Measurements from ENCODE around the gene PNLDC1. TPM values are rescaled to one million over a fixed set of nuclear protein-coding genes. Genes with fewer than 3 reads are reported as not detected.

The PNLDC1 gene
- total and polyA plus RNA-seq, 9 of the 15 experiments (the other 6 are each of a cell fraction or from before 2014, with no cell fraction given) = 0.12 TPM; not detected in 8

DNA sequence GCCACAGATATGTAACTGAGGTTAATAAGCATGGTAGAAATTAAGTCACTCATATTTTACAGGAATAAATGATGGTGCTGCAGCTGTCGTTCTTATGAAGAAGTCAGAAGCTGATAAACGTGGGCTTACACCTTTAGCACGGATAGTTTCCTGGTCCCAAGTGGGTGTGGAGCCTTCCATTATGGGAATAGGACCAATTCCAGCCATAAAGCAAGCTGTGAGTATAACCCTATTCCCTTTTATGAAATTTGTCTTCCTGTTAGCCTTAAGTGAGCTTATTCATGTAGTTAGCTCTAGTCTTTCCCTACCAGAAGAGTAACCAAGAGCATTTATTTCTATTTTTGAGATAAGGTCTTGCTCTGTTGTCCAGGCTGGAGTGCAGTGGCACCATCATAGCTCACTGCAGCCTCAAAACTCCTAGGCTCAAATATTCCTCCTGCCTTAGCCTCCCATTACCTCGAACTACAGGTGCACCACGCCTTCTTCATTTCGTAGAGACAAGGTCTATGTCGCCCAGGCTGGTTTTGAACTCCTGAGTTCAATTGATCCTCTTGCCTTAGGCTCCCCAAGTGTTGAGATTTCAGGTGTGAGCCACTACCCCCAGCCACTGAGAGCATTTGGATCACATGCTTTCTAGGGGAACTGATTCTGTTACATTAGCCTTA lies 22.7 kb upstream of the PNLDC1 start (continued):
- no peak for TF ChIP-seq HEY1 (CRISPR knock-in tag; IDR thresholded peaks at IDR 0.05; ENCODE audit: borderline replicate concordance)
- peak; percentile 74 for TF ChIP-seq SUPT5H (IDR thresholded peaks at IDR 0.05)
- TF ChIP-seq, protein P1, sequence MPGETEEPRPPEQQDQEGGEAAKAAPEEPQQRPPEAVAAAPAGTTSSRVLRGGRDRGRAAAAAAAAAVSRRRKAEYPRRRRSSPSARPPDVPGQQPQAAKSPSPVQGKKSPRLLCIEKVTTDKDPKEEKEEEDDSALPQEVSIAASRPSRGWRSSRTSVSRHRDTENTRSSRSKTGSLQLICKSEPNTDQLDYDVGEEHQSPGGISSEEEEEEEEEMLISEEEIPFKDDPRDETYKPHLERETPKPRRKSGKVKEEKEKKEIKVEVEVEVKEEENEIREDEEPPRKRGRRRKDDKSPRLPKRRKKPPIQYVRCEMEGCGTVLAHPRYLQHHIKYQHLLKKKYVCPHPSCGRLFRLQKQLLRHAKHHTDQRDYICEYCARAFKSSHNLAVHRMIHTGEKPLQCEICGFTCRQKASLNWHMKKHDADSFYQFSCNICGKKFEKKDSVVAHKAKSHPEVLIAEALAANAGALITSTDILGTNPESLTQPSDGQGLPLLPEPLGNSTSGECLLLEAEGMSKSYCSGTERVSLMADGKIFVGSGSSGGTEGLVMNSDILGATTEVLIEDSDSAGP (CRISPR knock-in tag; IDR thresholded peaks at IDR 0.05) = no peak
- TF ChIP-seq POLR2B (IDR thresholded peaks at IDR 0.05; ENCODE audit: low read depth, partially characterized antibody) = peak; percentile 65
- TF ChIP-seq HNRNPH1 (optimal IDR thresholded peaks at IDR 0.05; ENCODE audit: low read depth, low read length) = no peak
- TF ChIP-seq MYNN (IDR thresholded peaks at IDR 0.05) = peak; percentile 55; the same call in 1 of the 2 replicates
- no peak for TF ChIP-seq MYNN (CRISPR knock-in tag; IDR thresholded peaks at IDR 0.05)
- no peak for TF ChIP-seq HDAC1 (IDR thresholded peaks at IDR 0.05)
- TF ChIP-seq POLR2A (conservative IDR thresholded peaks at IDR 0.05) = peak; percentile 76
- no peak for TF ChIP-seq NKRF (IDR thresholded peaks at IDR 0.05; ENCODE audit: borderline replicate concordance)
- peak; percentile 40; the same call in 1 of the 2 replicates for TF ChIP-seq PML (IDR thresholded peaks at IDR 0.05; ENCODE audit: low read length)
- no peak for TF ChIP-seq NONO (IDR thresholded peaks at IDR 0.05; ENCODE audit: low read depth in 2 of 2, low read length in 1 of 2)
- TF ChIP-seq ZNF224 (CRISPR knock-in tag; IDR thresholded peaks at IDR 0.05) = no peak
- peak; percentile 32; the same call in 1 of the 2 replicates for TF ChIP-seq POLR2AphosphoS5 (IDR thresholded peaks at IDR 0.05; ENCODE audit: control insufficient read depth, insufficient read depth, low read depth, low read length)
- TF ChIP-seq ZNF134 (CRISPR knock-in tag; conservative IDR thresholded peaks at IDR 0.05) = no peak
- TF ChIP-seq BCLAF1 (IDR thresholded peaks at IDR 0.05; ENCODE audit: borderline replicate concordance in 1 of 2, control insufficient read depth in 1 of 2, low read depth in 2 of 2, low read length in 1 of 2) = no peak; a peak in 1 of 4 replicates
- TF ChIP-seq RBM15 (IDR thresholded peaks at IDR 0.05; ENCODE audit: insufficient read depth, low read length) = no peak
- no peak for TF ChIP-seq FOXP4 (CRISPR knock-in tag; IDR thresholded peaks at IDR 0.05; ENCODE audit: borderline replicate concordance)
- no peak for TF ChIP-seq SRSF7 (optimal IDR thresholded peaks at IDR 0.05; ENCODE audit: low read depth, low read length)
- peak; percentile 53; the same call in 1 of the 2 replicates for TF ChIP-seq POLR2AphosphoS2 (IDR thresholded peaks at IDR 0.05; ENCODE audit: low read length)
